ENCODE measurements around the gene ADGRV1. TPM values are rescaled to one million over a fixed set of nuclear protein-coding genes. Genes with fewer than 3 reads are reported as not detected.

The ADGRV1 gene
- total RNA-seq, 2 donors from 2014 or later = 97.6 to 117 TPM

GRCh38 chr5:90934091-90934719 lies 375.6 kb downstream of the ADGRV1 start:
- peaks cover 19% of the 10 kb centered on the region for H3K36me3 Mint-ChIP-seq (ENCODE audit: low read depth)
- Histone ChIP-seq H3K27ac (ENCODE audit: low read depth, low read length) (no peak overlapping the region), H3K36me3 (ENCODE audit: control insufficient read depth, insufficient read depth, low read length) (no peaks in the 10 kb centered on the region), H3K9me3 (ENCODE audit: control insufficient read depth, low read length) (peaks cover 10% of the 10 kb centered on the region), H3K9ac (ENCODE audit: extremely low read depth, low read length, poor library complexity, severe bottlenecking) (no peak overlapping the region), H3K4me3 (ENCODE audit: low read length) (no peak overlapping the region), H3K27me3 (ENCODE audit: control insufficient read depth, insufficient read depth, low read length, poor library complexity, severe bottlenecking) (no peaks in the 10 kb centered on the region), H3K4me1 (ENCODE audit: control insufficient read depth, insufficient read depth, low read length) (peaks cover 3% of the 10 kb centered on the region)
- WGBS, 2 experiments (ENCODE audit: insufficient coverage in 1 of 2, insufficient read length in 1 of 2) = 70 to 87% methylated on average over 2 to 5 of the region's 5 CpGs
- no peak for DNase-seq
- H3K27me3 Mint-ChIP-seq (ENCODE audit: insufficient read depth) = no peaks in the 10 kb centered on the region
- no peak overlapping the region for H3K4me3 Mint-ChIP-seq
- peaks cover 5% of the 10 kb centered on the region for H3K9me3 Mint-ChIP-seq
- peaks cover 14% of the 10 kb centered on the region for H3K4me1 Mint-ChIP-seq
- no peak overlapping the region for H3K27ac Mint-ChIP-seq
- TF ChIP-seq CTCF (conservative IDR thresholded peaks at IDR 0.05) = no peak

GRCh38 chr5:90934738-90935137 lies 376.1 kb downstream of the ADGRV1 start:
- Mint-ChIP-seq H3K27me3 (ENCODE audit: insufficient read depth) (no peaks in the 10 kb centered on the region), H3K36me3 (ENCODE audit: low read depth) (peaks cover 19% of the 10 kb centered on the region), H3K4me3 (no peak overlapping the region), H3K27ac (no peak overlapping the region), H3K4me1 (peaks cover 14% of the 10 kb centered on the region), H3K9me3 (peaks cover 2% of the 10 kb centered on the region)
- H3K4me1 ChIP-seq (ENCODE audit: control insufficient read depth, insufficient read depth, low read length) = peaks cover 3% of the 10 kb centered on the region
- no peak for DNase-seq
- no peak for TF ChIP-seq CTCF (conservative IDR thresholded peaks at IDR 0.05)
- H3K9me3 ChIP-seq (ENCODE audit: control insufficient read depth, low read length) = peaks cover 10% of the 10 kb centered on the region
- 96 to 100% methylated on average over 2 of the region's 2 CpGs for WGBS, 2 experiments (ENCODE audit: insufficient coverage in 1 of 2, insufficient read length in 1 of 2)
- H3K27ac ChIP-seq (ENCODE audit: low read depth, low read length) = no peak overlapping the region
- H3K27me3 ChIP-seq (ENCODE audit: control insufficient read depth, insufficient read depth, low read length, poor library complexity, severe bottlenecking) = no peaks in the 10 kb centered on the region
- no peak overlapping the region for H3K9ac ChIP-seq (ENCODE audit: extremely low read depth, low read length, poor library complexity, severe bottlenecking)
- H3K4me3 ChIP-seq (ENCODE audit: low read length) = no peak overlapping the region
- no peaks in the 10 kb centered on the region for H3K36me3 ChIP-seq (ENCODE audit: control insufficient read depth, insufficient read depth, low read length)

- peaks cover 2% of the 10 kb centered on the region for H3K4me1 Mint-ChIP-seq
- Histone ChIP-seq H3K27ac (ENCODE audit: low read depth, low read length) (no peak overlapping the region), H3K4me1 (ENCODE audit: control insufficient read depth, insufficient read depth, low read length) (no peaks in the 10 kb centered on the region), H3K36me3 (ENCODE audit: control insufficient read depth, insufficient read depth, low read length) (no peaks in the 10 kb centered on the region), H3K4me3 (ENCODE audit: low read length) (no peak overlapping the region), H3K27me3 (ENCODE audit: control insufficient read depth, insufficient read depth, low read length, poor library complexity, severe bottlenecking) (no peaks in the 10 kb centered on the region), H3K9me3 (ENCODE audit: control insufficient read depth, low read length) (peaks cover 10% of the 10 kb centered on the region), H3K9ac (ENCODE audit: extremely low read depth, low read length, poor library complexity, severe bottlenecking) (no peak overlapping the region)
- TF ChIP-seq CTCF (conservative IDR thresholded peaks at IDR 0.05) = no peak
- peaks cover 21% of the 10 kb centered on the region for H3K36me3 Mint-ChIP-seq (ENCODE audit: low read depth)
- WGBS, 2 experiments (ENCODE audit: insufficient coverage in 1 of 2, insufficient read length in 1 of 2) = 91 to 100% methylated on average over 1 to 2 of the region's 2 CpGs
- no peak for DNase-seq
- no peaks in the 10 kb centered on the region for H3K27me3 Mint-ChIP-seq (ENCODE audit: insufficient read depth)
- H3K4me3 Mint-ChIP-seq = no peak overlapping the region
- H3K9me3 Mint-ChIP-seq = peaks cover 2% of the 10 kb centered on the region
- no peak overlapping the region for H3K27ac Mint-ChIP-seq
Measured at GRCh38 chr5:90939211-90939610, 380.6 kb downstream of the ADGRV1 start.

Measured in endodermal cell (in vitro differentiated cells).